ENCODE results near the gene DLST. TPM values are rescaled to one million over a fixed set of nuclear protein-coding genes. Genes with fewer than 3 reads are reported as not detected.

The DLST gene
- total and polyA plus RNA-seq, 2 of the 4 experiments (the other 2 are of a cell fraction) = 58.6 to 119 TPM

- BruUV-seq (replicated peaks) = no TSS peak
- dilution Hi-C loops (cut with HindIII; ENCODE audit: low sequenced_read_pairs, unreplicated experiment) = no loop called here
- Histone ChIP-seq H2BK15ac (ENCODE audit: low read depth, low read length) (peak overlapping the region; percentile 91; the same call in 2 of the 3 replicates), H2AFZ (replicated peaks; ENCODE audit: low read length, poor library complexity) (peak overlapping the region; percentile 92), H3K9me3 (ENCODE audit: control insufficient read depth, insufficient read depth, low read length) (no peaks in the 10 kb centered on the region), H3K4ac (ENCODE audit: low read depth, low read length) (peak overlapping the region; percentile 90), H3K14ac (replicated peaks; ENCODE audit: low read depth, low read length) (peak overlapping the region; percentile 68; the same call in 1 of the 2 replicates), H2AK9ac (replicated peaks; ENCODE audit: low read depth, low read length, poor library complexity) (peak overlapping the region; percentile 87), H3K23ac (ENCODE audit: low read depth, low read length) (no peak overlapping the region; the same call in 1 of the 2 replicates), H3K27me3 (ENCODE audit: control insufficient read depth, insufficient read depth, low read length) (no peaks in the 10 kb centered on the region), H3K18ac (ENCODE audit: low read depth, low read length) (peak overlapping the region; percentile 68), H3K9me1 (ENCODE audit: insufficient read depth, low read length) (peaks cover 18% of the 10 kb centered on the region), H3K4me3 (ENCODE audit: insufficient read depth, low read depth, low read length) (no peak overlapping the region), H3K79me1 (ENCODE audit: low read depth in 1 of 2, low read length in 2 of 2) (no peaks in the 10 kb centered on the region), H4K20me1 (ENCODE audit: insufficient read depth, low read length) (no peaks in the 10 kb centered on the region), H3K27ac (ENCODE audit: insufficient read depth, low read length) (no peak overlapping the region), H3K56ac (ENCODE audit: extremely low read depth, insufficient read depth, low read length) (no peak overlapping the region), H4K91ac (ENCODE audit: insufficient read depth, low read depth, low read length) (peak overlapping the region; percentile 54), H2AK5ac (ENCODE audit: low read depth, low read length) (peak overlapping the region; percentile 95), H3K36me3 (ENCODE audit: control insufficient read depth, insufficient read depth, low read length) (no peaks in the 10 kb centered on the region), H2BK120ac (ENCODE audit: low read depth, low read length) (peak overlapping the region; percentile 87), H4K5ac (ENCODE audit: low read depth, low read length) (peak overlapping the region; percentile 43; the same call in 1 of the 2 replicates), H3K4me1 (ENCODE audit: control insufficient read depth, insufficient read depth, low read length) (peaks cover 21% of the 10 kb centered on the region), H3K4me2 (ENCODE audit: low read depth, low read length) (no peak overlapping the region), H4K8ac (ENCODE audit: low read depth in 2 of 2, low read length in 2 of 2) (peak overlapping the region; percentile 59 to 85), H3K9ac (ENCODE audit: low read depth, low read length) (no peak overlapping the region), H2BK20ac (ENCODE audit: low read depth, low read length) (peak overlapping the region; percentile 92), H2BK5ac (ENCODE audit: low read depth, low read length, poor library complexity, severe bottlenecking) (peak overlapping the region; percentile 60)
- POLR2A ChIA-PET (ENCODE audit: unreplicated experiment) = interaction anchor here (0.6 to 1.0 kb wide), 2 partner anchors 13 to 128 kb away, joined by 3 read pairs; partner anchors contain the start of gene ZC2HC1C
- TF ChIP-seq MAFK (IDR thresholded peaks at IDR 0.05; ENCODE audit: low read depth, low read length) (no peak), SMC3 (IDR thresholded peaks at IDR 0.05; ENCODE audit: low read depth, low read length) (no peak), NFE2L2 (IDR thresholded peaks at IDR 0.05; ENCODE audit: low read depth, low read length) (no peak), RCOR1 (IDR thresholded peaks at IDR 0.05; ENCODE audit: insufficient replicate concordance, low read length) (no peak), MAZ (IDR thresholded peaks at IDR 0.05; ENCODE audit: borderline replicate concordance, low read depth, low read length) (no peak), CTCF (conservative IDR thresholded peaks at IDR 0.05; ENCODE audit: low read depth, low read length) (no peak), RAD21 (IDR thresholded peaks at IDR 0.05; ENCODE audit: low read length) (no peak), CHD1 (IDR thresholded peaks at IDR 0.05; ENCODE audit: low read depth, low read length) (no peak), MXI1 (IDR thresholded peaks at IDR 0.05; ENCODE audit: borderline replicate concordance, low read depth, low read length) (no peak), FOS (IDR thresholded peaks at IDR 0.05; ENCODE audit: low read depth, low read length) (no peak), CEBPB (IDR thresholded peaks at IDR 0.05; ENCODE audit: low read depth, low read length) (no peak), BHLHE40 (IDR thresholded peaks at IDR 0.05; ENCODE audit: low read depth, low read length) (no peak), POLR2A (IDR thresholded peaks at IDR 0.05; ENCODE audit: low read depth, low read length) (no peak), ELK1 (IDR thresholded peaks at IDR 0.05; ENCODE audit: borderline replicate concordance, low read depth, low read length) (no peak), RFX5 (IDR thresholded peaks at IDR 0.05; ENCODE audit: low read depth, low read length) (no peak)
- intact Hi-C loops (cut with micrococcal nuclease) = loop anchor here (5.0 to 10.0 kb wide), 2 partner anchors 126 to 354 kb away; partner anchors contain the start of gene ZC2HC1C
- WGBS, 2 experiments (ENCODE audit: extremely low coverage in 2 of 2, insufficient read length in 1 of 2) = no CpG with 5 or more reads among the region's 18 CpGs
- in situ Hi-C loops (cut with MboI; ENCODE audit: low sequenced_read_pairs) = no loop called here
- CTCF ChIA-PET = interaction anchor here (0.7 to 1.5 kb wide), 2 partner anchors 31 to 147 kb away, joined by 3 to 7 read pairs; no protein-coding TSS in a partner anchor
- no peak for DNase-seq
- no peak for ATAC-seq (ENCODE audit: low read depth)
Measured at GRCh38 chr14:74940956-74941565, 59.3 kb downstream of the DLST start.

Data from IMR-90 (cell line).